Activated CD4-positive, CD25-positive, alpha-beta regulatory T cell treated with anti-CD3 and anti-CD28 coated beads, Interleukin-2, amount 50 U/mL, for 72 hours (primary cell): ENCODE data around the gene CXorf51B.
"Not testable (repeated sequence)": the region's sequence is repeated elsewhere in the genome, so short reads cannot be mapped to it uniquely, and the experiment has no call there.

Source experiments
- DNase-seq: peaks from one replicate; pipeline ENCODE4 v3.0.0; 2021

The CXorf51B gene

GRCh38 chrX:146809471-146809870, at the start of gene CXorf51B:
TSS of gene CXorf51B (plus strand) at chrX:146809771. CDS start at chrX:146809792, 21 bp downstream.
- not testable (repeated sequence) for DNase-seq

GRCh38 chrX:146814644-146815043, 5.1 kb downstream of the CXorf51B start, which contains the start of gene CXorf51A:
TSS of gene CXorf51A (minus strand) at chrX:146814744. CDS start at chrX:146814723, 21 bp downstream.
- DNase-seq, result not testable (repeated sequence)

- DNase-seq, result no peak
Measured at GRCh38 chrX:146831994-146832393, 22.4 kb downstream of the CXorf51B start.

- no peak for DNase-seq
Measured at GRCh38 chrX:146854281-146854680, 44.7 kb downstream of the CXorf51B start.
